Panc1 (cell line): ENCODE data around the gene JAKMIP3. TPM values are rescaled to one million over a fixed set of nuclear protein-coding genes. Genes with fewer than 3 reads are reported as not detected.

Experiments used
- ATAC-seq: fragments of 200-7000 bp; cut with Tn5 transposase; 2 replicates; pipeline ENCODE4 v1.9.1; 2020; ENCODE audit warnings: mild to moderate bottlenecking, moderate library complexity
- BruUV-seq: library from RNA; stranded (reverse); fragments of 400-500 nt; replicated peaks from 2 replicates; lab custom pipeline; 2021; lab: Mats Ljungman, UMichigan
- CTCF ChIA-PET: fragments of 300-600 bp; sonication (Branson Sonifier 250); formaldehyde crosslinking; loops from one replicate; lab custom pipeline; 2022; ENCODE audit warnings: antibody characterized with exemption; lab: Charles Lee
- POLR2A ChIA-PET: fragments of 300-600 bp; sonication (Branson Sonifier 250); formaldehyde crosslinking; loops from one replicate; lab custom pipeline; 2022; ENCODE audit warnings: antibody characterized with exemption; lab: Charles Lee
- DNase-seq: peaks from one replicate; pipeline ENCODE4 v3.0.0-alpha.2; 2010; ENCODE audit warnings: low read depth, low spot score
- H3K27ac ChIP-seq: 2 replicates; pipeline ENCODE4 v1.5.1; 2011; ENCODE audit warnings: mild to moderate bottlenecking, low read length, inconsistent platforms
- H3K27me3 ChIP-seq: fragments of 200-500 bp; sonication (Bioruptor generic); 2 replicates; pipeline ENCODE4 v1.6.0; 2014; ENCODE audit warnings: low read length, inconsistent platforms; ENCODE audit not compliant: control insufficient read depth, insufficient read depth
- H3K36me3 ChIP-seq: fragments of 200-500 bp; sonication (Bioruptor generic); 2 replicates; pipeline ENCODE4 v1.5.1; 2014; ENCODE audit warnings: inconsistent platforms, mild to moderate bottlenecking, low read length, moderate library complexity; ENCODE audit not compliant: control insufficient read depth, insufficient read depth
- H3K4me1 ChIP-seq: 2 replicates; pipeline ENCODE4 v1.5.1; 2011; ENCODE audit warnings: inconsistent platforms, mild to moderate bottlenecking, low read length, moderate library complexity; ENCODE audit not compliant: control insufficient read depth, insufficient read depth
- H3K4me3 ChIP-seq, 2 experiments: 2 replicates each; pipeline ENCODE4 v1.5.1; 2011 to 2012; ENCODE audit warnings: low read depth in 2 of 2, low read length in 2 of 2, mild to moderate bottlenecking in 2 of 2, inconsistent platforms in 1 of 2, moderate library complexity in 1 of 2
- H3K9me3 ChIP-seq: fragments of 200-500 bp; sonication (Bioruptor generic); 2 replicates; pipeline ENCODE4 v1.5.1; 2014; ENCODE audit warnings: low read depth, mild to moderate bottlenecking, inconsistent platforms, low read length, moderate library complexity; ENCODE audit not compliant: control insufficient read depth, insufficient read depth
- CTCF ChIP-seq: fragments of 450-650 bp; IDR thresholded peaks from 2 replicates; pipeline ENCODE4 v1.5.1; 2017; ENCODE audit warnings: mild to moderate bottlenecking
- POLR2AphosphoS5 ChIP-seq: IDR thresholded peaks from 2 replicates; pipeline ENCODE4 v1.6.1; 2012; ENCODE audit warnings: mild to moderate bottlenecking, low read depth, low read length, moderate library complexity
- REST ChIP-seq, 2 experiments: IDR thresholded peaks; 2 replicates each; pipeline ENCODE4 v1.6.1; 2011 to 2012; ENCODE audit warnings: low read depth in 2 of 2, control low read depth in 1 of 2, low read length in 1 of 2, mild to moderate bottlenecking in 1 of 2, moderate library complexity in 1 of 2; ENCODE audit not compliant: insufficient read depth in 1 of 2
- SIN3A ChIP-seq: IDR thresholded peaks from 2 replicates; pipeline ENCODE4 v1.6.1; 2012; ENCODE audit warnings: low read depth, mild to moderate bottlenecking, low read length, moderate library complexity, borderline replicate concordance; ENCODE audit not compliant: insufficient read depth
- TCF7L2 ChIP-seq: IDR thresholded peaks from 2 replicates; pipeline ENCODE4 v1.6.1; 2011; ENCODE audit warnings: mild to moderate bottlenecking, low read depth, low read length, inconsistent platforms
- in situ Hi-C: cut with HindIII; loops from 2 replicates; pipeline ENCODE4 v1.10.0; 2016; ENCODE audit warnings: low sequenced_read_pairs, low pct_unique_long_range_greater_than_20kb
- intact Hi-C: fragments of 100-400 bp; cut with micrococcal nuclease; formaldehyde crosslinking; loops from one replicate; pipeline ENCODE4 v1.10.0; 2022; ENCODE audit not compliant: unreplicated experiment
- total RNA-seq: library from RNA; stranded (reverse); gene quantifications from one replicate; pipeline ENCODE4 v1.2.1, GENCODE V29; 2021; ENCODE audit not compliant: unreplicated experiment

Gene JAKMIP3
- total RNA-seq, 1 experiment from 2014 or later: 1.5 TPM

DNA sequence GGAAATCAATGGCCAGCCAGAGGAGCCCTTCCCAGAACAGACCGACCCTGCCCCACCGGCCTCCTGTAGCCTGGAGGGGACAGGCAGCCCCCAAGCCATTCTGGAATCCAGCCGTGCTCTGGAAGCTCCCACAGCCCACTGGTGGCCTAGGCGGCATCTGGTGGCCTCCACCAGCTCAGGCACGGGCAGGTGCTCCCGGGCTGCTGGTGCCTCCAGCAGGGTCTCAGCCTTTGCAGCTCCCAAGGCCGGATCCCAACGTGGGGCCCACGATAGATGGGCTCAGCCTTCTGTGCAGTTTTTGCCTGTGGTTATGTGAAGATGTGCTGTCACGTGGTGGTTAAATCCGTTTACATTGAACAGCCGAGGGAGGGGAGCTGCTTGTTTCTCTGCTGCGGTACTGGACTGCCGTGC lies 44.4 kb downstream of the JAKMIP3 start:
- no peaks in the 10 kb centered on the region for H3K36me3 ChIP-seq
- H3K27me3 ChIP-seq: no peaks in the 10 kb centered on the region
- no peak overlapping the region for H3K27ac ChIP-seq
- H3K4me1 ChIP-seq: no peaks in the 10 kb centered on the region
- in situ Hi-C loops (no loop called here), intact Hi-C loops (no loop called here)
- no peaks in the 10 kb centered on the region for H3K9me3 ChIP-seq
- ChIA-PET POLR2A (no interaction called here), CTCF (no interaction called here)
- no peak overlapping the region for H3K4me3 ChIP-seq
- BruUV-seq: no TSS peak
- TF ChIP-seq CTCF (no peak), REST (IDR thresholded peaks at IDR 0.05; ENCODE audit: insufficient read depth in 1 of 2, low read depth in 2 of 2, low read length in 1 of 2) (no peak), TCF7L2 (no peak), POLR2AphosphoS5 (no peak), SIN3A (no peak)
- ATAC-seq (no peak), DNase-seq (no peak)

- BruUV-seq: no TSS peak
- Histone ChIP-seq H3K27me3 (no peaks in the 10 kb centered on the region), H3K9me3 (no peaks in the 10 kb centered on the region), H3K4me1 (no peaks in the 10 kb centered on the region), H3K36me3 (no peaks in the 10 kb centered on the region), H3K27ac (no peak overlapping the region), H3K4me3 (no peak overlapping the region)
- intact Hi-C loops: no loop called here
- in situ Hi-C loops: no loop called here
- POLR2A ChIA-PET: no interaction called here
- no peak for DNase-seq
- no peak for ATAC-seq
- TF ChIP-seq TCF7L2: no peak
- TF ChIP-seq POLR2AphosphoS5: no peak
- TF ChIP-seq CTCF: no peak
- TF ChIP-seq SIN3A: no peak
- no peak for TF ChIP-seq REST (IDR thresholded peaks at IDR 0.05; ENCODE audit: insufficient read depth in 1 of 2, low read depth in 2 of 2, low read length in 1 of 2)
- CTCF ChIA-PET: no interaction called here
Measured at GRCh38 chr10:132110713-132111112, 45.0 kb downstream of the JAKMIP3 start.
